ENCODE data around the gene KCNQ1.

- TF ChIP-seq, protein P1, sequence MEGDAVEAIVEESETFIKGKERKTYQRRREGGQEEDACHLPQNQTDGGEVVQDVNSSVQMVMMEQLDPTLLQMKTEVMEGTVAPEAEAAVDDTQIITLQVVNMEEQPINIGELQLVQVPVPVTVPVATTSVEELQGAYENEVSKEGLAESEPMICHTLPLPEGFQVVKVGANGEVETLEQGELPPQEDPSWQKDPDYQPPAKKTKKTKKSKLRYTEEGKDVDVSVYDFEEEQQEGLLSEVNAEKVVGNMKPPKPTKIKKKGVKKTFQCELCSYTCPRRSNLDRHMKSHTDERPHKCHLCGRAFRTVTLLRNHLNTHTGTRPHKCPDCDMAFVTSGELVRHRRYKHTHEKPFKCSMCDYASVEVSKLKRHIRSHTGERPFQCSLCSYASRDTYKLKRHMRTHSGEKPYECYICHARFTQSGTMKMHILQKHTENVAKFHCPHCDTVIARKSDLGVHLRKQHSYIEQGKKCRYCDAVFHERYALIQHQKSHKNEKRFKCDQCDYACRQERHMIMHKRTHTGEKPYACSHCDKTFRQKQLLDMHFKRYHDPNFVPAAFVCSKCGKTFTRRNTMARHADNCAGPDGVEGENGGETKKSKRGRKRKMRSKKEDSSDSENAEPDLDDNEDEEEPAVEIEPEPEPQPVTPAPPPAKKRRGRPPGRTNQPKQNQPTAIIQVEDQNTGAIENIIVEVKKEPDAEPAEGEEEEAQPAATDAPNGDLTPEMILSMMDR (conservative IDR thresholded peaks at IDR 0.05; ENCODE audit: low read length), result no peak
- no peak for TF ChIP-seq EZH2phosphoT487 (IDR thresholded peaks at IDR 0.05; ENCODE audit: borderline replicate concordance)
Observed at GRCh38 chr11:2762451-2762850, 317.6 kb downstream of the KCNQ1 start.

Measured in Loucy (cell line).